ENCODE measurements around the gene PRSS8.
A peak's percentile ranks its signal among the peaks of the same experiment; 100 is the strongest.
"Not testable (repeated sequence)": the region's sequence is repeated elsewhere in the genome, so short reads cannot be mapped to it uniquely, and the experiment has no call there.

PRSS8 gene

GRCh38 chr16:31127182-31127581, 8.3 kb downstream of the PRSS8 start:
- DNase-seq, result no peak

- no peak for DNase-seq
Measured at GRCh38 chr16:31125844-31126243, 9.7 kb downstream of the PRSS8 start.

GRCh38 chr16:31120129-31120528, 15.4 kb downstream of the PRSS8 start:
- no peak for DNase-seq

GRCh38 chr16:31118223-31119155, 17.0 kb downstream of the PRSS8 start:
- DNase-seq, result peak; percentile 94

GRCh38 chr16:31117384-31118222, 17.9 kb downstream of the PRSS8 start, which contains the start of gene KAT8:
KAT8 (plus strand) TSS chr16:31117664; CDS start chr16:31117682, 18 bp downstream.
- DNase-seq, result peak; percentile 99

- DNase-seq, result no peak
Measured at GRCh38 chr16:31114468-31114867, 21.1 kb downstream of the PRSS8 start.

- peak; percentile 91 for DNase-seq
Measured at GRCh38 chr16:31113121-31114120, 22.1 kb downstream of the PRSS8 start.

GRCh38 chr16:31112711-31113110, 22.8 kb downstream of the PRSS8 start:
- no peak for DNase-seq

GRCh38 chr16:31111881-31112466, 23.6 kb downstream of the PRSS8 start:
- no peak for DNase-seq

- no peak for DNase-seq
Measured at GRCh38 chr16:31110106-31111034, 25.2 kb downstream of the PRSS8 start.

- DNase-seq, result no peak
Measured at GRCh38 chr16:31109622-31110021, 25.9 kb downstream of the PRSS8 start.

GRCh38 chr16:31108794-31109558, 26.6 kb downstream of the PRSS8 start:
- no peak for DNase-seq

- peak; percentile 83 for DNase-seq
Measured at GRCh38 chr16:31108035-31108793, 27.3 kb downstream of the PRSS8 start, which contains the start of gene BCKDK. BCKDK (plus strand) TSS chr16:31108386; CDS start chr16:31109224, 838 bp downstream.

GRCh38 chr16:31107465-31107867, 28.1 kb downstream of the PRSS8 start:
- peak; percentile 9 for DNase-seq

- DNase-seq, result no peak
Measured at GRCh38 chr16:31106509-31107464, 28.7 kb downstream of the PRSS8 start.

GRCh38 chr16:31105677-31106213, 29.8 kb downstream of the PRSS8 start:
- DNase-seq, result peak; percentile 73

- not testable (repeated sequence) for DNase-seq
Measured at GRCh38 chr16:31100876-31101641, 34.5 kb downstream of the PRSS8 start.
